Umbilical cord (tissue), 2 donors: ENCODE measurements around the gene FSHR. TPM values are rescaled to one million over a fixed set of nuclear protein-coding genes. Genes with fewer than 3 reads are reported as not detected.

Experiments used
- DNase-seq: peaks from one replicate; pipeline ENCODE4 v3.0.0-alpha.2; 2015; ENCODE audit warnings: low spot score
- total RNA-seq: library from RNA; depleted of rRNA; stranded (reverse); fragments of >200 nt; gene quantifications from one replicate; pipeline ENCODE4 v1.2.3, GENCODE V29; 2014; ENCODE audit warnings: low replicate concordance; ENCODE audit not compliant: insufficient read depth

FSHR gene
- total RNA-seq, 1 donor from 2014 or later = not detected

- no peak for DNase-seq
Measured at GRCh38 chr2:48954935-48955334, 199.4 kb downstream of the FSHR start.

GRCh38 chr2:48954311-48954710 lies 200.0 kb downstream of the FSHR start:
- no peak for DNase-seq

GRCh38 chr2:48952614-48953013 lies 201.7 kb downstream of the FSHR start:
- DNase-seq = no peak

GRCh38 chr2:48952143-48952542 lies 202.2 kb downstream of the FSHR start:
- DNase-seq = peak; percentile 59

GRCh38 chr2:48948400-48949125 lies 205.8 kb downstream of the FSHR start:
- DNase-seq = peak; percentile 50

GRCh38 chr2:48946449-48947048 lies 207.8 kb downstream of the FSHR start:
- DNase-seq = peak; percentile 65

- DNase-seq = no peak
Measured at GRCh38 chr2:48944956-48945355, 209.4 kb downstream of the FSHR start.

GRCh38 chr2:48943436-48943835 lies 210.9 kb downstream of the FSHR start:
- DNase-seq = peak; percentile 63

- no peak for DNase-seq
Measured at GRCh38 chr2:48941908-48942307, 212.4 kb downstream of the FSHR start.

- no peak for DNase-seq
Measured at GRCh38 chr2:48941456-48941855, 212.9 kb downstream of the FSHR start.

GRCh38 chr2:48940606-48941005 lies 213.7 kb downstream of the FSHR start:
- DNase-seq = peak; percentile 80

- no peak for DNase-seq
Measured at GRCh38 chr2:48939232-48939631, 215.1 kb downstream of the FSHR start.

- DNase-seq = no peak
Measured at GRCh38 chr2:48938231-48938630, 216.1 kb downstream of the FSHR start.

GRCh38 chr2:48934807-48935206 lies 219.5 kb downstream of the FSHR start:
- no peak for DNase-seq

GRCh38 chr2:48933828-48934497 lies 220.4 kb downstream of the FSHR start:
- no peak for DNase-seq

GRCh38 chr2:48932667-48933066 lies 221.6 kb downstream of the FSHR start:
- DNase-seq = no peak

- DNase-seq = no peak
Measured at GRCh38 chr2:48929571-48930301, 224.6 kb downstream of the FSHR start.

- DNase-seq = no peak
Measured at GRCh38 chr2:48927355-48927754, 227.0 kb downstream of the FSHR start.

- DNase-seq = no peak
Measured at GRCh38 chr2:48915884-48916283, 238.4 kb downstream of the FSHR start.

- no peak for DNase-seq
Measured at GRCh38 chr2:48915227-48915626, 239.1 kb downstream of the FSHR start.

- DNase-seq = no peak
Measured at GRCh38 chr2:48914477-48915089, 239.7 kb downstream of the FSHR start.
